Measurements from ENCODE around the gene TANGO6. TPM values are rescaled to one million over a fixed set of nuclear protein-coding genes. Genes with fewer than 3 reads are reported as not detected.

TANGO6 gene
- total and polyA plus RNA-seq, 10 of the 15 experiments (the other 5 are each of a cell fraction or from before 2014, with no cell fraction given) = 1.1 to 20.6 (median 11.0) TPM

DNA sequence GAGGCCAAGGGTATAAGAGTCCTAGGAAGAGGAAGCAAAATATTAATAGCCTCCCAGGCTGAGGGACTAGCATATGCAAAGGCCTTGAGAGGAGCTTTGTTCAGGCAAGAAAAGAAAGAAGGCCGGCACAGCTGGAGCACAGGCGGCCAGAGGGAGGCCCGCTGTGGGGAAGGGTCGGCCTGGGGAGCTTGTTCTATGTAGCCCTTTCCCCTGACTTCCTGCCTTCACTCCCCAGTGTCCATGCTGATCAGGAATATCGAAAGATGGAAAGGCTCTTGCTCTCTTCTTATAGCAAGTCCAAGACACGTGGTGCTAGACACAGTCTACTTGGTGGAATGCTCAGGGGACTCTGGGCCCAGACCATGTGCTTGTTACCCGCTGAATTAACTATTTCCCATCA is 234.7 kb downstream of the TANGO6 start (continued):
- TF ChIP-seq E4F1 (IDR thresholded peaks at IDR 0.05; ENCODE audit: borderline replicate concordance, partially characterized antibody) (no peak), RB1 (IDR thresholded peaks at IDR 0.05; ENCODE audit: borderline replicate concordance) (no peak)

DNA sequence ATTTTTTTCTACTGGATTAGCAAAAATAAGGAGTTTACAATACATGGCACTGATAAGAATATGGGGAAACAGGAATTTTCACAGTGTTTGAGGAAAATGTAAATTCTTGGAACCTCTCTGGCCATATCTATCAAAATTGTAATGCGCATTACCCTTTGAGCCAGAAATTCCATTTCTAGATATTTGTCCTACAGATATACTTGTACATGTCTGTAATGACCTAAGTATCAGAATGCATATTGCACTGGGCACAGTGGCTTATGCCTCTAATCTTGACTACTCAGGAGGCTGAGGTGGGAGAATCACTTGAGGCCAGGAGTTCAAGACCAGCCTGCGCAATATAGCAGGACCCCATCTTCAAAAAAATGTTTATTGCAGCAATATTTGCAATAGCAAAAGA is 236.4 kb downstream of the TANGO6 start:
- no peak overlapping the region for H3K4me2 ChIP-seq (ENCODE audit: control insufficient read depth, insufficient read depth)
- in situ Hi-C loops (cut with MboI) = no loop called here
- no TSS peak for BruUV-seq (replicated peaks)

More for the DNA sequence above, 236.4 kb downstream of the TANGO6 start:
- Histone ChIP-seq H3K36me3 (ENCODE audit: control insufficient read depth in 2 of 2, insufficient read depth in 2 of 2, low read length in 1 of 2) (no peaks in the 10 kb centered on the region; a peak in 1 of 4 replicates), H3K27me3 (replicated peaks in 1 of 2; ENCODE audit: control insufficient read depth in 2 of 2, insufficient read depth in 2 of 2, low read length in 1 of 2) (no peaks in the 10 kb centered on the region), H2AFZ (ENCODE audit: control insufficient read depth, low read depth, low read length) (no peak overlapping the region), H3K9me3 (replicated peaks; ENCODE audit: control insufficient read depth, insufficient read depth, low read length) (no peaks in the 10 kb centered on the region), H3K27ac (ENCODE audit: control insufficient read depth, insufficient read depth) (no peak overlapping the region), H3K79me2 (ENCODE audit: control insufficient read depth, insufficient read depth, low read length) (no peaks in the 10 kb centered on the region), H3K9ac (ENCODE audit: control insufficient read depth, insufficient read depth, low read length) (no peak overlapping the region), H3K4me1 (ENCODE audit: control insufficient read depth, insufficient read depth, low read length) (no peaks in the 10 kb centered on the region), H3K4me3 (no peak overlapping the region), H4K20me1 (ENCODE audit: control insufficient read depth, insufficient read depth) (no peaks in the 10 kb centered on the region)
- FAIRE-seq = no peak
- TF ChIP-seq ZNF207 (IDR thresholded peaks at IDR 0.05; ENCODE audit: borderline replicate concordance) (no peak), RB1 (IDR thresholded peaks at IDR 0.05; ENCODE audit: borderline replicate concordance) (no peak), BACH1 (IDR thresholded peaks at IDR 0.05; ENCODE audit: borderline replicate concordance) (no peak), CREB1 (IDR thresholded peaks at IDR 0.05; ENCODE audit: low read depth) (no peak), CHD4 (IDR thresholded peaks at IDR 0.05) (no peak), PML (IDR thresholded peaks at IDR 0.05; ENCODE audit: low read length) (no peak), E4F1 (IDR thresholded peaks at IDR 0.05; ENCODE audit: borderline replicate concordance, partially characterized antibody) (no peak), CHD2 (IDR thresholded peaks at IDR 0.05; ENCODE audit: borderline replicate concordance, low read depth, low read length) (no peak)
- TF ChIP-seq, protein P1, sequence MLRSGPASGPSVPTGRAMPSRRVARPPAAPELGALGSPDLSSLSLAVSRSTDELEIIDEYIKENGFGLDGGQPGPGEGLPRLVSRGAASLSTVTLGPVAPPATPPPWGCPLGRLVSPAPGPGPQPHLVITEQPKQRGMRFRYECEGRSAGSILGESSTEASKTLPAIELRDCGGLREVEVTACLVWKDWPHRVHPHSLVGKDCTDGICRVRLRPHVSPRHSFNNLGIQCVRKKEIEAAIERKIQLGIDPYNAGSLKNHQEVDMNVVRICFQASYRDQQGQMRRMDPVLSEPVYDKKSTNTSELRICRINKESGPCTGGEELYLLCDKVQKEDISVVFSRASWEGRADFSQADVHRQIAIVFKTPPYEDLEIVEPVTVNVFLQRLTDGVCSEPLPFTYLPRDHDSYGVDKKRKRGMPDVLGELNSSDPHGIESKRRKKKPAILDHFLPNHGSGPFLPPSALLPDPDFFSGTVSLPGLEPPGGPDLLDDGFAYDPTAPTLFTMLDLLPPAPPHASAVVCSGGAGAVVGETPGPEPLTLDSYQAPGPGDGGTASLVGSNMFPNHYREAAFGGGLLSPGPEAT (IDR thresholded peaks at IDR 0.05; ENCODE audit: low read depth) = no peak
- ATAC-seq = no peak
- ChIA-PET SMC1A (ENCODE audit: uncharacterized antibody, unreplicated experiment) (no interaction called here), CTCF (interaction anchor here (0.6 to 0.7 kb wide), 2 partner anchors 15 to 45 kb away, joined by 3 to 4 read pairs; no protein-coding TSS in a partner anchor), RAD21 (ENCODE audit: unreplicated experiment) (no interaction called here), POLR2A (no interaction called here)
- intact Hi-C loops (cut with micrococcal nuclease; ENCODE audit: unreplicated experiment) = no loop called here
- no peak for DNase-seq (ENCODE audit: low read depth, low spot score)
- 100% methylated on average over 2 of the region's 2 CpGs for WGBS (ENCODE audit: insufficient coverage, insufficient replicate concordance, low lambda C conversion rate, missing lambda C conversion rate)
